ENCODE measurements around the gene CCL28.

- no peak for TF ChIP-seq CTCF (IDR thresholded peaks at IDR 0.05)
- no peak for TF ChIP-seq ATF2 (CRISPR knock-in tag; IDR thresholded peaks at IDR 0.05; ENCODE audit: borderline replicate concordance, low read depth)
- no peak for TF ChIP-seq ZNF281 (CRISPR knock-in tag; IDR thresholded peaks at IDR 0.05)
- no peak for TF ChIP-seq CBFB (CRISPR knock-in tag; IDR thresholded peaks at IDR 0.05; ENCODE audit: low read depth)
- no peak for TF ChIP-seq ATF3 (CRISPR knock-in tag; conservative IDR thresholded peaks at IDR 0.05)
- TF ChIP-seq ATF6 (CRISPR knock-in tag; IDR thresholded peaks at IDR 0.05), result no peak
- no peak for TF ChIP-seq HMGXB4 (CRISPR knock-in tag; IDR thresholded peaks at IDR 0.05)
- TF ChIP-seq ATF1 (CRISPR knock-in tag; IDR thresholded peaks at IDR 0.05), result no peak
- TF ChIP-seq AFF4 (CRISPR knock-in tag; IDR thresholded peaks at IDR 0.05; ENCODE audit: borderline replicate concordance), result no peak
- TF ChIP-seq USF2 (CRISPR knock-in tag; IDR thresholded peaks at IDR 0.05), result no peak
- TF ChIP-seq ZBTB21 (CRISPR knock-in tag; IDR thresholded peaks at IDR 0.05; ENCODE audit: borderline replicate concordance), result no peak
These were observed 59.3 kb downstream of the CCL28 start for GRCh38 chr5:43352915-43353314.

All from WTC11 (cell line).